Fibroblast of skin of scalp (primary cell): ENCODE data around the gene GLDC.
"Not testable (repeated sequence)": the region's sequence is repeated elsewhere in the genome, so short reads cannot be mapped to it uniquely, and the experiment has no call there.

Experiments used
- DNase-seq: peaks from one replicate; pipeline ENCODE4 v3.0.0-alpha.2; 2013

GLDC gene

DNA sequence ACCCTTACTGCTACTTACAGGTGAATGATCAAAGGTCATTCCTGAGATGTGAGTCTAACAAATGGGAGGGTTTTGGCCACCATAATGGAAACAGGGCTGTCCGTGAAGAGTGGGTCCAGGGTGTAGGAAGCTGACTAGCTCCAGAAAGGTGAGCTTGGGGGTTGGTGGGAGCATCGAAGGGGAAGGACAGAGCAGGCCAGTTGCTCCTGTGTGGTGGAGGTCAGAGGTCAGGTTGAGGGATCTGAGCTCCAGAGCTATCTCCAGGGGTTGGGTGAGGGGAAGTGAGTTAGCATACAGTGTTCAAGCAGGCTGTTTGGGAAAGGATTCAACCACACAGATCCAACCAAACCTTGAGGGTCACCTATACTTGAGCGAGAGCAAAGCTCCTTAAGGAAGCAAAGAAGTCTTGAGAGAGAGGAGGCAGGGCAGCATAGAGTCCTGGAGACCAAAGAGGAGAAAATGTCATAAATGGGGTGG lies 18.7 kb upstream of the GLDC start:
- no peak for DNase-seq

DNA sequence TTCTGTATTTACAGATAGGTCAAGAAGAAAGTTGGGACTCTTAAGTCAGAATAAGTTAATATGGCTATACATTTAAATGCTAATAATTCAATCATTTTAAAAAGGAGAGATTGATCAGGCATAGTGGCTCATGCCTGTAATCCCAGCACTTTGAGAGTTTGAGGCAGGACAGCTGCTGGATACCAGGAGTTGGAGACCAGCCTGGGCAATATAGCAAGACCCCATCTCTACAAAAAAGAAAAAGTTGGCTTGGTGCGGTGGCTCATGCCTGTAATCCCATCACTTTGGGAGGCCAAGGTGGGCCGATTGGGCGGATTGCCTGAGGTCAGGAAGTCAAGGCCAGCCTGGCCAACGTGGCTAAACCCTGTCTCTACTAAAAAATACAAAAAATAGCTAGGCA lies 15.0 kb upstream of the GLDC start:
- no peak for DNase-seq

DNA sequence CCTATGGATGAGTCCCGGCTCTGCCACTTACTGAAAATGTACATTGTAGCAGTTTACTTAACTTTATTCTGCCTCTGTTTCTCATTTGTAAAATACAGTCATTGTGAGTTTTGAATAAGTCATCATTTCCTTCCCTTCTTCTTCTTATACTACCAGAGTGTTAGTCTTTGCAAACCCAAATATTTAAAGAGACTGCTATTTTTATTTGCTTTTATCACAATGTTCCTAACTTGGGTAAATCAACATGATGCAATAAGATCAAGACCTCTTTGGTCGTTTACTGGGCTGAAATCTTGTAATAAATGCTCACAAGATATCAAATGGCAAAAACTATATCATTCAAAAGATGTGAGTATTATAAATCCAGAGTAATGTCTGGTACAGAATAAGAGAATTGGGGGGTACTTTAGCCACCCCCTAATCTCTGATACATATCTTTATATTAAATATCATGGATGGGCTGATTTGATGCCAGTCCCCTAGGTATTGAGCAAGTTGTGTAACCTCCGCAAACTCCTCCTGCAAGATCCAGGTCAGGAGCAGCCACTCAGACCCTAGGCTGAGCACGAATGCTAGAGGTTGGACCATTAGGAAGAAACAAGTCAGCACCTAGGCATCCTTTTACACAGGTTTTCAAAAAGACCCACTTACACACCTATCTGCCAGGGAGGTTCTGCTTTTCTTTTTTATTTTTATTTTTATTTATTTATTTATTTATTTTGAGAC lies 13.3 kb upstream of the GLDC start:
- no peak for DNase-seq

DNA sequence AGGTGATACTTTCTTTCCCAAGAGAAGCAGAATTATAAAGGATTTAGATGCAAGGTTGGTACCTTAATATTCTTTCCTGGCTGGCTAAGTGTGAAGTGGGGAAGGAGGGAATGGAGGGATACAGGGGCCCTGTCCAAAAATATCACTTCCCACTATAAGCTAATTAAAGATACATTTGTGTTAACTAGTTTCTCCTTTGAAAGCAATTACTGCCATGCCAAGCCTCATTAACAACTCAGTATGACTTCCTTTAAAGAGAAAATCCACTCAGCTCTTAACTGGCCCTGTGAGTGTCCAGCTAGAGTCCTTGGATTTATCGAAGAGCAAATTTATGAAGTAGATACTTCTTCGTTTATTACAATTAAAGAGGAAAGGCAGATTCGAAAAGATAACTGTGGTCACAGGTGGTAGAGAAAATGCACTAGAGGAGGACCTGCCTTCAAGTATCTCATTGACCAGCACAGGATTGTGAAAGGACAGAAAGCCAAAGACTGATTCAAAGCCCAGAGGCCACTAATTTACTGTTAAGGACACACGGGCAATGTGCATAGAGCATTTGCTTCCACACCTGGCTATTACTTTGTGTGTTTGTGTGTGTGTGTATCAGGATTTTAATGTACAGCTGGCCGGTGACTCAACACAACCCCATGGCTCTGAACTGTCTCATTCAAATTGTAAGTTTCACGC lies 11.2 kb upstream of the GLDC start:
- DNase-seq: no peak

DNA sequence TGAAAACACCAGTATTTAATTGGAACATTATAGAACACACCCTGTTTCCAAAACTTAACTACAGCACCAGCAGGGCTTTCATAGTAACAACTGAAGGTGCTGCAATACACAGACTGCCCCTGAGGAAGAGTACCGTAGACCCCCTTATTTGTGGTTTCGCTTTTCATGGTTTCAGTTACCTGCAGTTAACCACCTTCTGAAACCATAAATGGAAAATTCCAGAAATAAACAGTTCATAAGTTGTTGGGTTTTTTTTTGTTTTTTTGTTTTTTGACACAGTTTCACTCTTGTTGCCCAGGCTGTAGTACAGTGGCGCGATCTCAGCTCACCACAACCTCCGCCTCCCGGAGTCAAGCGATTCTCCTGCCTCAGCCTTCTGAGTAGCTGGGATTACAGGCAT lies 9.5 kb upstream of the GLDC start:
- no peak for DNase-seq

DNA sequence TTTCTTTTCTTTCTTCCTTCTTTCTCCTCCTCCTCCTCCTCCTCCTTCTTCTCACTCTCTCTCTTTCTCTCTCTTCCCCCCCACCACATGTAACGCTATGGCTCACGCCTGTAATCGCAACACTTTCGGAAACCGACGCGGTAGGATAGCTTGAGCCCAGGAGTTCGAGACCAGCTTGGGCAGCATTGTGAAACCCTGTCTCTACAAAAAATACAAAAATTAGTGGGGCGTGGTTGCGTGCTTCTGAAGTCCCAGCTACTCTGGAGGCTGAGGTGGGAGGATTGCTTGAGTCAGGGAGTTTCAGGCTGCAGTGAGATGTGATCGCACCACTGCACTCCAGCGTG lies 736 bp upstream of the GLDC start:
- no peak for DNase-seq

DNA sequence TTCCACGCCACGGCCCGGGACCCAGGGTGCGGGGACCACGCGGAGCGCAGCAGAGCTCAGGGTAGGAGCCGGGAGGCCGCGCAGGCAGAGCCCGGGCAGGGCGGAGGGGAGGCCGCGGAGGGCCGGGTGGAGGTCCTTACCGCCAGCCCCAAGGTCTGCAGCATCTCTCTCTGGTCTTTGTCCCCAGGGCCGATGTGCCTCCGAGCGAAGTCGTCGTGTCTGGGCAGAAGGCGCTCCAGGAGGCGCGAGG lies 499 bp downstream of the GLDC start:
- DNase-seq: not testable (repeated sequence)

DNA sequence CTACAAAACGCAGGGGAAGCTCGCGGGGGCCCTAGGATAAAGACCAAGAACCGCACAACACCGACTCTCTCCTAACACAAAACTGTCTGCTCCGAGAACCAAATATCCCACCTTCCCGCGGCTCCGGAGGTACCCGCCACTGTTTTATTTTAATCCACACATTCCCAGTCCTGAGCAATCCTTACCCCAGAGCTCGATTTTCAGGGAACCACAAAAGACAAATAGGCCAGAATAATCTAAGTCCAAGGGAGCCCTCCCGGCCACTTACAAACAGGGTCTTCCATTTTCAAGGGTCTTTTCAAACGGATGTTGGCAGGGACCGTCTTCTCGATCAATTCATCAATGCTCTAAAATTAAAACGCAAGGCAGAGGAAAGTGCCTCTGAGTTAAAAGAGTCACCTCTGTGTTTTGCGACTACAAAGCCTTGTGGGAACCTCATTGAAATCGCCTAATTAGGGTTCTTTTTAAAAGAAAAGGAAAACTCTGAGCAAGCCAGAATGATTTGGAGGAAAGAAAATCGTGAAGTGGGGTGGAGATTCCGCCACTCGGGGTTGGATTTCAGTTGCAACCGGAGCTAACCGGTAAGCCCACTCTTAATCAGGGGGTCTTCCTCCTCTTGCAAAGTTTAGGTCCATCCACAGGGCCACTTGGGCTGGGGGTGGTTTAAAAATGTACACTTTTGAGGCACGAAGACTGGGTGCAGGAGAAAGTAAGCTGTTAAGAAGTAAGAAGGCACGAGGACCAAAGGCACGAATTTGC lies 1.0 kb downstream of the GLDC start:
- DNase-seq: no peak

DNA sequence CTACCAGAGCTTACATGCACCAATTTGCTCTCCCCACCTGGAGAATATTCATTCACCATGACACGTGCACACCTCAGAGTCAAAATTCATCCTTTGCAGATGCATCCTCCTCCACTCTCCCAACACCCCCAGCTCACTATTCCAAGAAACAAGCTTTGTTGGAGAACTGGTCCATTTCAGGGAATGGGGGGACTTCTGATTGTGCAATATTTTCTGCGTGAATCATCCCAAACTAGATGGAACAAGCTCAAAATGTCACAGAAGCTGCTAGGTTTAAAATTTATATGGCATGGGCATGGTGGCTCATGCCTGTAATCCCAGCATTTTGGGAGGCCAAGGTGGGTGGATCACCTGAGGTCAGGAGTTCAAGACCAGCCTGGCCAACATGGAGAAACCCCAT lies 3.6 kb downstream of the GLDC start:
- no peak for DNase-seq

DNA sequence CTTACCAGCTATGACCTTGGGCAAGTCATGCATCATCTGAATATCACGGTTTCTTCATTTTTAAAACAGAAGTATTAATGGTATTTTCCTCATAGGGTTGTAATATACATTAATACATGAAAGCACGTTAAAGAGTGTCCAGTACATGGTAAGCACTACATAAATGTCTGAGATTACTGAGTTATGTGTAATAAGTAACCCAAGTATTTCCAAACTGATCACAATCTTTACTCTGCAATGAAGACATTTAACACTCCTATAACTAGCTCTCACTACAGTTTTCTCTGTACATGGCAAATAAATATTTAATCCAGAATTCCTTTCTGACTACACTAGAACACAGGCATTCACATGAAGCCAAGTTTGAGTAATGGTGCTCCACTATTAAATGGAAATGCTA lies 4.0 kb downstream of the GLDC start:
- no peak for DNase-seq

DNA sequence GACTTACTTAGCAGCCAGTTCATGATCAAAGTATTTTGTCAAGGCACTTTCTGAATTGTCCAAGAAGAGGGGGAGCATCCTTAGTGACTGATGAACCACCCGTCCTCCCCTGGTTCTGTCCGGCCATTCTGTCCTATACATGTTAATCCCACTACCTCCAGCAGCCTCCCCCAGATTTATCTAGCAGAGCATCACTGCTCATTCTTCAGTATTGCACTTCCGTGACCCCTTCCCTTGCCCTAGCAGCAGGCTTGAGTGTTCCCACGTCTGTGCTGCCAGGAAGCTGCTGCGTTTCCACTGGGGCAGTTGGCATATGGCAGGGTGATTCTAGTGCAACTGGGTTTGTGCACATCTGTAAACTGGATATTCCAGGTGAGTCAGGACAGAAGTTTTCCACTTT lies 4.5 kb downstream of the GLDC start:
- DNase-seq: no peak

DNA sequence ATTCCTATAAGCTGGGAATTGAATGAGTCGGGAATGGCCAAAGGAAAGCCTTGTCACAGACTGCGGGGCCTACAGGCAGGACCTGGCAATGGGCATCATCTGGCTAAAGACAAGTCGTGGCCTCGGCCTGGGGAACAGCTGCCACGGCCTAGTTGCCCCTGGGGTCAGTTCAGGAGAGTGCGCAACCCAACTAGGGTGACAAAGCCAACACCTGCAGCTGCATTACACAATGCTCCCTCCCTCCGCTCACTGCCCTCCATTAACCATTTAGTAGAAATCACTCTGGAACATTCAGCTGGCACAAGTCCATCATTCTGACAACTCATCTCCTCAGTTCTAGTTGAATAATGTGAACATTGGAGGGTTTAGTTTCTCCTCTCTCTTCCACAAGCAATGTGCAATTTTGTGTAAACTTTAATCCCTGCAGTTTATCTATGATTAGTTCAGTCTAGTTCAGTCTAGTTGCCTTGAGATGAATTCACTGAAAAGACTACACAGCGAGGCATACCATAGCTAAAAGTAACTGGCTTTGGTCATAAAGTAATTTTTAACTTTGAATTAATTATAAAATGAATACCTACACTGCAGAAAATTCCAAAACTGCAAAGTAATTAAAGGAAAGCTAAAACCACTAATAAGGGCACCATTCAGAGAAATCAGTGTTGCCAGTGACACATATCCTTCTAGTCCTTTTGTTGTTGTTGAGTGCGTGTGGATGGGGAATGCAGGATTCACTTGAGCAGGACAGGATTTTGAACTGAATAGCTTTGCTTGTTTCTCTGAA lies 5.1 kb downstream of the GLDC start:
- no peak for DNase-seq

DNA sequence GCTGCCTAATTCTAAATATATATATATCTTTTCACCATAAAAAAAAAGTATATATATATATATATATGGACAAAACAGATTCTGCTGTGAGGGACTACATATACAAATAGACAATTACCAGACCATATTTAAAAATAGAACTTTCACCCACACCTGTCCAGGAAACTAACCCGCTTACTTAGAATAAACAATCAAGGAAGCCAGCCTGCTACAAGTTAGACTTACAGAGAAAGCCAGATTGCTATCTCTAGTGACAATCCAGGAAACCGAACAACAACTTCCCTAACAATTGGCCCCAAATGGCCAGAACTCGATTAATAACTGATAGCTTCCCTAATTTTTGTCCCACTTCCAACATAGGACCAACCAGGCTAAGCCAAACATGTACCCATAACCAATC lies 5.9 kb downstream of the GLDC start:
- no peak for DNase-seq

DNA sequence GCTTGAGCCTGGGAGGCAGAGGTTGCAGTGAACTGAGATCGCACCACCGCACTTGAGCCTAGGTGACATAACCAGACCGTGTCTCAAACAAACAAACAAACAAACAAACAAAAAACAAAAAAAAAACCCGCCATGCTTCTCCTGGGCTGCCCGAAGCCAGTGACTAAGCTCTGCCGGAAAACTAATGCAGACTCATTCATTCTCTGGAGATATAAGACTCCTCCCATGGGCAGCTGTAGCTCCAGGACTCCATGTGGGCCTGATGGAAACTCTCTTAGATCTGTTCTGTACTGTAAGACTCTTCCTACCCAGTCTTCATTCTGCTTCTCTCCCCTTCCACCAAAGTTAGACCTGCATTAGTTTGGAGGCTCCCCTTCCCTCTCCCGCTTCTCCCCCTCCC lies 11.1 kb downstream of the GLDC start:
- no peak for DNase-seq

DNA sequence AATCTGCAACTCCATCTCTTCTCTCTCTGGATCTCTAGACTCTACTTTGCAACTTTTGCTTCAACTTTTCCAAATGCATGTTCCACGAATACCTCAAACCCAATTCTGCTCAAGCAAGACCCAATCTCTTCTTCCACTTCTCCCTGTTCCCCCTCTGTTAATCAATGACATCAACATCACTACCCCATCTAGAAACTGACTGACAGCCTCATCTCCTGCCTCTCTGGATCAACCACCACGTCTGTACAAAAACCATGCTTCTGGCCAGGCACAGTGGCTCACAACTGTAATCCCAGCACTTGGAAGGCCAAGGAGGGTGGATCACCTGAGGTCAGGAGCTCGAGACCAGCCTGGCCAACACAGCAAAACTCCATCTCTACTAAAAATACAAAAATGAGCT lies 12.2 kb downstream of the GLDC start:
- DNase-seq: no peak

DNA sequence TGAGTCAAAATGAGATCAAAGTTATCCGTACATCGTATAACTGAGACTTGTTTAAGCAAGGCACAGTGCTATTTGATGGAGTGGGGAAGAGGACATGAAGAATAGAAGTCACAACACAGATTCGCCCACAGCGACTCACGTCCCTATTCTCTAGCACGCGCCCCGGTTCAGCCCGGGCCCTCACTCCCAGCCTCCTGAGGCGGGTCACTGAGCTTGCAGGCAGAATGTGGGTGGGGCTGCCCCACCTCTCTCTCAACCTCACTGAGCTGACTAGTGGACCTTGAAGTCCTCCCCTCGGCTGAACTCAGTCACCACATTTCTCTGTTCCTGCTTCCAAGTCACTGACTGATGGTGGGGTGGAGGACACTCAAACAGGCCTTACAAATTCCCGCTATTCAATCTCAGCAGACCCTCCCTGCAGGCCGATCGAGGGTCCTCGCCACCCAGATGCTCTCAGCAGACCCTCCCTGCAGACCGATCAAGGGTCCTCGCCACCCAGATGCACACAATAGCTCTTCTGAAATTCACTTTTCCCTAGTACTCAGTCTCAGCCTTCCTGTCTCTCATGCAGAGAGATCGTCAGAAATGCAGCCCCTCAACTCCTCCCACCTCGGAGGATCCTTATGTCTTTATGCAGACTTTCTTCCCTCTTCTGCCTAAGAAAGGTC lies 12.9 kb downstream of the GLDC start:
- no peak for DNase-seq

DNA sequence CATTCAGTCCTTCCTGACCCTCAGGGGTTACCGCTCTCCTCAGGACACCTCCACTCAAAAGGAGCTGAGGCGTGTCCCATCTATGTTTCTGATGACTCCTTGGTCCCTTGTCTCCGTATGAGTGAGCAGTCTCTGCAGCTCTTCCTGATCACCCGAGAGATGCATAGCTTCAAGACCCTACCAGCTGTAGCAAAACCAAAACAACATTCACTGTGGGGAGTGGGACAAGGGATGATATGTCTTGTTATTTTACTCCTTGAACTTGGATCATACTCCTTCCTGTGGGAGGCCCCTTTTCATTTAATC lies 14.4 kb downstream of the GLDC start:
- no peak for DNase-seq

DNA sequence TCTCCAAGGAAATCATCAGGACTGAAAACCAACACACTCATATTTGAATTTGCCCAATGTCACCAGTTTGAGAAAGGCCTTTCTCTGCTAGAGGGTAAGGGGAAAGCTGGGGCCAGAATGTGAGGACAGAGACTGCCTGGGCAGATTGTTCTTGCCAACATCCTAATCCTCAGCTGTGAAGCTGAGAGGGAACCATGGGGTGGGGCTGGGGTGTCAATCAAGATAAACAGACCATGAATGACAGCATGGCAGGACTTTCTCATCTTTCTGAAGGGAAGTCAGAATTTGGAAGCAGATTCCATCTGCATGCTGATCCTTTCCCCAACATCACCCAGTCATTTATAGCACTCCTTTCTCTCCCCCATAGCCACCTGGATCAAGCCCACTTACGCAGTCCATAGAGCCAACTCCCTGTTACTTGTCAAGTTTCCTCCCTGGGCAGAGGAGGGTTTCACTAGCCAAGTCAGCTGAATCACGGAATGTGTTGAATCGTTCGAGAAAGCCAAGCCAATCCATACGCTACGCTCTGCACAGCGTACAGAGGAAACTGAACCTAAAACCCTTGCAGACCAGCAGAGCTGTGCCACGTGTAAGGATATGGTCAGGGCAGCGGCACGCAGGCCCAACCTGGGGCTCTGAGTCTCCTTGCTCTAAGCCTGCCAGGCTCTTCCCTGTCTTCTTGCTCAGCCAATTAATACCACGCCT lies 14.9 kb downstream of the GLDC start:
- no peak for DNase-seq

DNA sequence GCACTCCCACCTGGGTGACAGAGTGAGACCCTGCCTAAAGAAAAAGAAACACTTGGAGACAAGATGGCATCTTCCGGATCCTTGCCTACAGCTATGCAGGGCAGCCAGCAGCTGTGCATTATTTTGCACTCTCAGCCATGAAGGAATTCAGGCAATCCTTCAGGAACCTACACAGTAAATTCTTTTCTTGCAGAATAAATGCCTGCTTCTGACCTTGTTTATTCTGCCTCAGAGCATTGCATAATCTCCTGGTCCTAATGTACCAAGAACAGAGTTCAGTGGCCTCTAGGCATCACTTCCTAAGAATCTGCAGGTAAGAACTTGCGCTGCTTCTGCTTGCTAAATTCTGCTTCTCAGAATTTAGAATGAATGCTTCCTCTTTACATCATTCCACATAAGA lies 16.8 kb downstream of the GLDC start:
- no peak for DNase-seq

DNA sequence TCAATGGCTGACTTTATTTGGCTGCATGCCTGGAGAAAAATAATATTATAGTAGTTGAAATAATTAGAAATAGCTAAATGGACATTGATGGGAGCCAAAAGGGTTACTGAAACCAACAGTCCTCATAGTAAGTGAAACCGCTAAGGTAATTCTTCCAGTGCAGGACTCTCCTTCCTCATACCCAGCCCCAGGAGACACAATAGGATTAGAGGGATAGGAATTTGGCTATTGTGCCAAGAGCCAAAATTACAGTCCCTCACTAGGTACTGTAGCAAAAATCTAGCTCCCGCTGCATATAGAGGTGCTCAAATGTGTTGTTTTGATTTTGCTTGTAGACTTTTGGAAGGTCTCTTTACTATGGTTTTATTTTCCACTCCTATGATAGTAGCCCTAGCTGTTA lies 20.2 kb downstream of the GLDC start:
- no peak for DNase-seq

DNA sequence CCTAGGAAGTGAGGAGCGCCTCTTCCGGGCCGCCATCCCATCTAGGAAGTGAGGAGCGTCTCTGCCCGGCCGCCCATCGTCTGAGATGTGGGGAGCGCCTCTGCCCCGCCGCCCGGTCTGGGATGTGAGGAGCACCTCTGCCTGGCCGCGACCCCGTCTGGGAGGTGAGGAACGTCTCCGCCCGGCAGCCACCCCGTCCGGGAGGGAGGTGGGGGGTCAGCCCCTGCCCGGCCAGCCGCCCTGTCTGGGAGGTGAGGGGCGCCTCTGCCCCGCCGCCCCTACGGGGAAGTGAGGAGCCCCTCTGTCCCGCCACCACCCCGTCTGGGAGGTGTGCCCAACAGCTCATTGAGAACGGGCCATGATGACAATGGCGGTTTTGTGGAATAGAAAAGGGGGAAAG lies 22.7 kb downstream of the GLDC start:
- not testable (repeated sequence) for DNase-seq

DNA sequence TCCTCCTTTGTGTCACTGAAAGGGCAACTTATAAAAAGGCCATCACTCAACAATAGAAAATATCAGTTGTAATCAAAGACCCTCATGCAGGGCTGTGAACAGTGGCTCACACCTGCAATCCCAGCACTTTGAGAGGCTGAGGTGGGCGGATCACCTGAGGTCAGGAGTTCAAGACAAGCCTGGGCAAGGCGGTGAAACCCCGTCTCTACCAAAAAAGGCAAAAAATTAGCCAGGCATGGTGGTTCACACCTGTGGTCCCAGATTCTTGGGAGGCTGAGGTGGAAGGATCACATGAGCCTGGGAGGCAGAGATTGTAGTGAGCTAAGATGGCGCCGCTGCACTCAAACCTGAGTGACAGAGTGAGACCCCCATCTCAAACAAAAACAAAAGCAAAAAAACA lies 24.7 kb downstream of the GLDC start:
- no peak for DNase-seq
